Activated gamma-delta T cell treated with anti-CD3 and anti-CD28 coated beads, Interleukin-2, amount 50 U/mL, for 16 hours (primary cell): ENCODE measurements around the gene EXOC3L1.

Experiments used
- DNase-seq: peaks from one replicate; pipeline ENCODE4 v3.0.0-alpha.2; 2020; ENCODE audit warnings: low read depth

Gene EXOC3L1

GRCh38 chr16:67148221-67148620 is 41.7 kb downstream of the EXOC3L1 start:
- DNase-seq, result no peak

- DNase-seq, result no peak
Measured at GRCh38 chr16:67147437-67148140, 42.3 kb downstream of the EXOC3L1 start.

GRCh38 chr16:67146523-67147357 is 43.2 kb downstream of the EXOC3L1 start:
- no peak for DNase-seq

GRCh38 chr16:67145746-67146145 is 44.2 kb downstream of the EXOC3L1 start:
- DNase-seq, result no peak

GRCh38 chr16:67144943-67145342 is 45.0 kb downstream of the EXOC3L1 start:
- no peak for DNase-seq

GRCh38 chr16:67142342-67142741 is 47.6 kb downstream of the EXOC3L1 start:
- no peak for DNase-seq

GRCh38 chr16:67141391-67141790 is 48.5 kb downstream of the EXOC3L1 start:
- DNase-seq, result no peak

GRCh38 chr16:67137605-67138004 is 52.3 kb downstream of the EXOC3L1 start:
- no peak for DNase-seq
